ENCODE data around the gene CNTNAP5.

- TF ChIP-seq, protein P1, sequence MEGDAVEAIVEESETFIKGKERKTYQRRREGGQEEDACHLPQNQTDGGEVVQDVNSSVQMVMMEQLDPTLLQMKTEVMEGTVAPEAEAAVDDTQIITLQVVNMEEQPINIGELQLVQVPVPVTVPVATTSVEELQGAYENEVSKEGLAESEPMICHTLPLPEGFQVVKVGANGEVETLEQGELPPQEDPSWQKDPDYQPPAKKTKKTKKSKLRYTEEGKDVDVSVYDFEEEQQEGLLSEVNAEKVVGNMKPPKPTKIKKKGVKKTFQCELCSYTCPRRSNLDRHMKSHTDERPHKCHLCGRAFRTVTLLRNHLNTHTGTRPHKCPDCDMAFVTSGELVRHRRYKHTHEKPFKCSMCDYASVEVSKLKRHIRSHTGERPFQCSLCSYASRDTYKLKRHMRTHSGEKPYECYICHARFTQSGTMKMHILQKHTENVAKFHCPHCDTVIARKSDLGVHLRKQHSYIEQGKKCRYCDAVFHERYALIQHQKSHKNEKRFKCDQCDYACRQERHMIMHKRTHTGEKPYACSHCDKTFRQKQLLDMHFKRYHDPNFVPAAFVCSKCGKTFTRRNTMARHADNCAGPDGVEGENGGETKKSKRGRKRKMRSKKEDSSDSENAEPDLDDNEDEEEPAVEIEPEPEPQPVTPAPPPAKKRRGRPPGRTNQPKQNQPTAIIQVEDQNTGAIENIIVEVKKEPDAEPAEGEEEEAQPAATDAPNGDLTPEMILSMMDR (conservative IDR thresholded peaks at IDR 0.05; ENCODE audit: low read length), result no peak
- TF ChIP-seq EZH2phosphoT487 (IDR thresholded peaks at IDR 0.05; ENCODE audit: borderline replicate concordance), result no peak
These were observed 106.2 kb downstream of the CNTNAP5 start for GRCh38 chr2:124131276-124131675.
